RWPE2 (cell line): ENCODE data around the gene BTBD9.
A peak's percentile ranks its signal among the peaks of the same experiment; 100 is the strongest.

Source experiments
- ATAC-seq: fragments of 200-7000 bp; cut with Tn5 transposase; 3 replicates; pipeline ENCODE4 v1.9.1; 2021; ENCODE audit warnings: low read depth
- DNase-seq: peaks from one replicate; pipeline ENCODE4 v3.0.0-alpha.2; 2020; ENCODE audit warnings: low spot score
- H3K27ac ChIP-seq: fragments of 450-650 bp; 2 replicates; pipeline ENCODE4 v1.5.1; 2017; ENCODE audit warnings: mild to moderate bottlenecking; ENCODE audit not compliant: poor library complexity, severe bottlenecking
- H3K27me3 ChIP-seq: fragments of 250-450 bp; sonication (Bioruptor Pico); 2 replicates; pipeline ENCODE4 v1.5.1; 2021; ENCODE audit warnings: mild to moderate bottlenecking, moderate library complexity; ENCODE audit not compliant: insufficient read depth, poor library complexity, severe bottlenecking
- H3K36me3 ChIP-seq: fragments of 250-450 bp; sonication (Bioruptor Pico); 2 replicates; pipeline ENCODE4 v1.5.1; 2020; ENCODE audit warnings: low read depth, mild to moderate bottlenecking, moderate library complexity
- H3K4me1 ChIP-seq: fragments of 250-450 bp; sonication (Bioruptor Pico); 2 replicates; pipeline ENCODE4 v1.5.1; 2021; ENCODE audit warnings: mild to moderate bottlenecking, moderate library complexity; ENCODE audit not compliant: insufficient read depth, poor library complexity, severe bottlenecking
- H3K4me3 ChIP-seq: fragments of 250-450 bp; sonication (Bioruptor Pico); 2 replicates; pipeline ENCODE4 v1.5.1; 2021; ENCODE audit warnings: mild to moderate bottlenecking, moderate library complexity; ENCODE audit not compliant: severe bottlenecking
- H3K9me3 ChIP-seq: fragments of 250-450 bp; sonication (Bioruptor Pico); 2 replicates; pipeline ENCODE4 v1.5.1; 2021; ENCODE audit warnings: mild to moderate bottlenecking, moderate library complexity; ENCODE audit not compliant: severe bottlenecking
- CTCF ChIP-seq: fragments of 450-650 bp; IDR thresholded peaks from one replicate; pipeline ENCODE4 v1.5.1; 2017; ENCODE audit warnings: mild to moderate bottlenecking, moderate library complexity; ENCODE audit not compliant: poor library complexity, severe bottlenecking

BTBD9 gene

GRCh38 chr6:38284802-38285394 lies 354.8 kb downstream of the BTBD9 start:
- no peak for ATAC-seq
- no peak for DNase-seq
- Histone ChIP-seq H3K9me3 (no peaks in the 10 kb centered on the region), H3K4me3 (no peak overlapping the region), H3K4me1 (peaks cover 8% of the 10 kb centered on the region), H3K36me3 (no peaks in the 10 kb centered on the region), H3K27ac (no peak overlapping the region), H3K27me3 (no peaks in the 10 kb centered on the region)
- TF ChIP-seq CTCF: no peak

- DNase-seq (no peak), ATAC-seq (peak; percentile 73)
- Histone ChIP-seq H3K9me3 (no peaks in the 10 kb centered on the region), H3K27me3 (no peaks in the 10 kb centered on the region), H3K4me1 (peaks cover 8% of the 10 kb centered on the region), H3K4me3 (no peak overlapping the region), H3K27ac (no peak overlapping the region), H3K36me3 (no peaks in the 10 kb centered on the region)
- no peak for TF ChIP-seq CTCF
Measured at GRCh38 chr6:38283734-38284362, 355.9 kb downstream of the BTBD9 start.

GRCh38 chr6:38282911-38283310 lies 356.8 kb downstream of the BTBD9 start:
- no peaks in the 10 kb centered on the region for H3K27me3 ChIP-seq
- peaks cover 8% of the 10 kb centered on the region for H3K4me1 ChIP-seq
- H3K36me3 ChIP-seq: no peaks in the 10 kb centered on the region
- no peaks in the 10 kb centered on the region for H3K9me3 ChIP-seq
- ATAC-seq (no peak), DNase-seq (no peak)
- no peak overlapping the region for H3K4me3 ChIP-seq
- H3K27ac ChIP-seq: no peak overlapping the region
- no peak for TF ChIP-seq CTCF

GRCh38 chr6:38281126-38281525 lies 358.6 kb downstream of the BTBD9 start:
- Histone ChIP-seq H3K27ac (no peak overlapping the region), H3K27me3 (no peaks in the 10 kb centered on the region), H3K4me1 (peaks cover 8% of the 10 kb centered on the region), H3K4me3 (no peak overlapping the region), H3K36me3 (no peaks in the 10 kb centered on the region), H3K9me3 (no peaks in the 10 kb centered on the region)
- TF ChIP-seq CTCF: no peak
- DNase-seq (no peak), ATAC-seq (no peak)

- TF ChIP-seq CTCF: no peak
- Histone ChIP-seq H3K9me3 (no peaks in the 10 kb centered on the region), H3K36me3 (no peaks in the 10 kb centered on the region), H3K27ac (no peak overlapping the region), H3K27me3 (no peaks in the 10 kb centered on the region), H3K4me1 (peaks cover 8% of the 10 kb centered on the region), H3K4me3 (no peak overlapping the region)
- no peak for ATAC-seq
- DNase-seq: no peak
Measured at GRCh38 chr6:38279963-38280588, 359.7 kb downstream of the BTBD9 start.
